ENCODE measurements around the gene PPP6R2.

DNA sequence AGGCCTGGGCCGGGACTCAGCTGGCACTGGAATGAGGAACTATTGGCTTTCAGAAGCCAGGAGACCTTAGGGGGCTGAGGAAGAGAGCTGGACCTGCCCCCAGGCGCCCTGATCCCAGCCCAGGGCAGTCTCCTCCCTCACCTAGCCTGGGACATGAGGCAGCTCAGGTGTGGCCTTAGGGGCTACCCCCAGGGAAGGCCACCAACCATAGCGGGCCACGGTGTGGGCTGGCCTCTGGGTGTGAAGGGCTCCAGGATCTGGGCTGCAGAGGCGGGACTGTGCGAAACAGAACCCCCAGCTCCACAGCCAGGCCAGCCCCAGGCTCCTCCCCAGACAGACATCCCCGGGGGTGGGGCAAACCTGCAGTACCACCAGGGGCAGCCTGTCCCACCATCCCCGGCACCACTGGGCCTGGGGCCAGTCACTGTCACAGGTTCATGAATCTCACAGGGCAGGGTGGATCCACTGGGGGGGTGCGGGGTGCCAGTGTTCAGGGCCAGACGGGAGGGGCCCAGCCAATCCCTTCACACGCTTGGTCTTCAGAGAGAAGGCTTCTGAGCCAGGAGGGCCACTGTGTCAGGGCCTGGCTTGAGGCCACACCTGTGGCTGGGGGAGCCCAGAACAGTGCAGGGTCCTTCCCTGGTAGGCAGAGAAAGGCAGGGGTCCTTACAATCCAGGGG lies 39.1 kb upstream of the PPP6R2 start:
- TF ChIP-seq NPAS2 (CRISPR knock-in tag; IDR thresholded peaks at IDR 0.05; ENCODE audit: borderline replicate concordance) (no peak), POLR2A (IDR thresholded peaks at IDR 0.05; ENCODE audit: low read length) (no peak), EP300 (IDR thresholded peaks at IDR 0.05) (no peak), CHD2 (IDR thresholded peaks at IDR 0.05; ENCODE audit: low read length, partially characterized antibody) (no peak), BHLHE40 (IDR thresholded peaks at IDR 0.05; ENCODE audit: low read depth, low read length) (no peak), MAZ (IDR thresholded peaks at IDR 0.05; ENCODE audit: borderline replicate concordance, low read depth, low read length) (no peak), NR3C1 (IDR thresholded peaks at IDR 0.05) (no peak), RFX5 (IDR thresholded peaks at IDR 0.05) (no peak), CBX2 (IDR thresholded peaks at IDR 0.05; ENCODE audit: borderline replicate concordance, low read depth) (no peak), PBX3 (IDR thresholded peaks at IDR 0.05) (no peak), HDAC2 (IDR thresholded peaks at IDR 0.05) (no peak)
- TF ChIP-seq, protein P1, sequence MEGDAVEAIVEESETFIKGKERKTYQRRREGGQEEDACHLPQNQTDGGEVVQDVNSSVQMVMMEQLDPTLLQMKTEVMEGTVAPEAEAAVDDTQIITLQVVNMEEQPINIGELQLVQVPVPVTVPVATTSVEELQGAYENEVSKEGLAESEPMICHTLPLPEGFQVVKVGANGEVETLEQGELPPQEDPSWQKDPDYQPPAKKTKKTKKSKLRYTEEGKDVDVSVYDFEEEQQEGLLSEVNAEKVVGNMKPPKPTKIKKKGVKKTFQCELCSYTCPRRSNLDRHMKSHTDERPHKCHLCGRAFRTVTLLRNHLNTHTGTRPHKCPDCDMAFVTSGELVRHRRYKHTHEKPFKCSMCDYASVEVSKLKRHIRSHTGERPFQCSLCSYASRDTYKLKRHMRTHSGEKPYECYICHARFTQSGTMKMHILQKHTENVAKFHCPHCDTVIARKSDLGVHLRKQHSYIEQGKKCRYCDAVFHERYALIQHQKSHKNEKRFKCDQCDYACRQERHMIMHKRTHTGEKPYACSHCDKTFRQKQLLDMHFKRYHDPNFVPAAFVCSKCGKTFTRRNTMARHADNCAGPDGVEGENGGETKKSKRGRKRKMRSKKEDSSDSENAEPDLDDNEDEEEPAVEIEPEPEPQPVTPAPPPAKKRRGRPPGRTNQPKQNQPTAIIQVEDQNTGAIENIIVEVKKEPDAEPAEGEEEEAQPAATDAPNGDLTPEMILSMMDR (IDR thresholded peaks at IDR 0.05): no peak
- TF ChIP-seq, protein P2, sequence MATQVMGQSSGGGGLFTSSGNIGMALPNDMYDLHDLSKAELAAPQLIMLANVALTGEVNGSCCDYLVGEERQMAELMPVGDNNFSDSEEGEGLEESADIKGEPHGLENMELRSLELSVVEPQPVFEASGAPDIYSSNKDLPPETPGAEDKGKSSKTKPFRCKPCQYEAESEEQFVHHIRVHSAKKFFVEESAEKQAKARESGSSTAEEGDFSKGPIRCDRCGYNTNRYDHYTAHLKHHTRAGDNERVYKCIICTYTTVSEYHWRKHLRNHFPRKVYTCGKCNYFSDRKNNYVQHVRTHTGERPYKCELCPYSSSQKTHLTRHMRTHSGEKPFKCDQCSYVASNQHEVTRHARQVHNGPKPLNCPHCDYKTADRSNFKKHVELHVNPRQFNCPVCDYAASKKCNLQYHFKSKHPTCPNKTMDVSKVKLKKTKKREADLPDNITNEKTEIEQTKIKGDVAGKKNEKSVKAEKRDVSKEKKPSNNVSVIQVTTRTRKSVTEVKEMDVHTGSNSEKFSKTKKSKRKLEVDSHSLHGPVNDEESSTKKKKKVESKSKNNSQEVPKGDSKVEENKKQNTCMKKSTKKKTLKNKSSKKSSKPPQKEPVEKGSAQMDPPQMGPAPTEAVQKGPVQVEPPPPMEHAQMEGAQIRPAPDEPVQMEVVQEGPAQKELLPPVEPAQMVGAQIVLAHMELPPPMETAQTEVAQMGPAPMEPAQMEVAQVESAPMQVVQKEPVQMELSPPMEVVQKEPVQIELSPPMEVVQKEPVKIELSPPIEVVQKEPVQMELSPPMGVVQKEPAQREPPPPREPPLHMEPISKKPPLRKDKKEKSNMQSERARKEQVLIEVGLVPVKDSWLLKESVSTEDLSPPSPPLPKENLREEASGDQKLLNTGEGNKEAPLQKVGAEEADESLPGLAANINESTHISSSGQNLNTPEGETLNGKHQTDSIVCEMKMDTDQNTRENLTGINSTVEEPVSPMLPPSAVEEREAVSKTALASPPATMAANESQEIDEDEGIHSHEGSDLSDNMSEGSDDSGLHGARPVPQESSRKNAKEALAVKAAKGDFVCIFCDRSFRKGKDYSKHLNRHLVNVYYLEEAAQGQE (IDR thresholded peaks at IDR 0.05): no peak

Data from A549 (cell line).